ENCODE measurements around the gene P2RY11. TPM values are rescaled to one million over a fixed set of nuclear protein-coding genes. Genes with fewer than 3 reads are reported as not detected.

The P2RY11 gene
- total RNA-seq, 2 donors from 2014 or later = 2.9 to 3.6 TPM

GRCh38 chr19:10095948-10096614 is 15.4 kb upstream of the P2RY11 start:
- Histone ChIP-seq H3K27me3 (no peaks in the 10 kb centered on the region), H3K9me3 (no peaks in the 10 kb centered on the region), H3K4me1 (peaks cover 20% of the 10 kb centered on the region), H3K36me3 (replicated peaks in 1 of 2; ENCODE audit: insufficient read depth in 1 of 2, low read depth in 2 of 2) (no peaks in the 10 kb centered on the region), H3K27ac (peak overlapping the region; percentile 18 to 82 (median 74)), H3K4me3 (no peak overlapping the region)
- intact Hi-C loops (cut with DNase I) = no loop called here
- WGBS, 2 donors = 3 to 33% methylated on average over 1 to 96 of the region's 97 CpGs
- DNase-seq (peak; percentile 87 to 93 (median 92)), ATAC-seq (peak; percentile 95)
- TF ChIP-seq POLR2A (IDR thresholded peaks at IDR 0.05) (peak in 2 of 3 donors; percentile 83 to 86), CTCF (IDR thresholded peaks at IDR 0.05) (peak in 2 of 7 experiments; percentile 17 to 29)

DNA sequence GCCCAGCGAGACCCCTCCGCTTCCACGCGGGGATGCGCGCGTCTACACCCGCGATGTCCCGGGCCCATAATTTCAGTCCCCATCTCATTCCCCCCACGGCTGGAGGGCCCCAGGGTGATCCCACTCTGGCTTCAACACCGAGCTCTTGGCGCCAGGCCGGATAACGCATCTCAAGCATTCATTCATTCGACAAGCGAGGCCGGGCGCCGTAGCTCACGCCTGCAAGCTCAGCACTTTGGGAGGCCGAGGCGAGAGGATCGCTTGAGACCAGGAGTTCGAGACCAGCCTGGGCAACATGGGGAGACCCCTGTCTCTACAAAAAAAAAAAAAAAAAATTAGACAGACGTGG is 14.9 kb upstream of the P2RY11 start:
- Histone ChIP-seq H3K4me1 (peaks cover 20% of the 10 kb centered on the region), H3K4me3 (no peak overlapping the region), H3K36me3 (replicated peaks in 1 of 2; ENCODE audit: insufficient read depth in 1 of 2, low read depth in 2 of 2) (no peaks in the 10 kb centered on the region), H3K9me3 (no peaks in the 10 kb centered on the region), H3K27me3 (no peaks in the 10 kb centered on the region), H3K27ac (peak overlapping the region in 2 of 4 donors; percentile 81 to 82)
- ATAC-seq (no peak), DNase-seq (peak in 1 of 4 donors; percentile 47)
- intact Hi-C loops (cut with DNase I) = no loop called here
- no peak for TF ChIP-seq POLR2A (IDR thresholded peaks at IDR 0.05)
- TF ChIP-seq CTCF (IDR thresholded peaks at IDR 0.05) = no peak
- WGBS, 2 donors = 25 to 46% methylated on average over 11 to 26 of the region's 26 CpGs

DNA sequence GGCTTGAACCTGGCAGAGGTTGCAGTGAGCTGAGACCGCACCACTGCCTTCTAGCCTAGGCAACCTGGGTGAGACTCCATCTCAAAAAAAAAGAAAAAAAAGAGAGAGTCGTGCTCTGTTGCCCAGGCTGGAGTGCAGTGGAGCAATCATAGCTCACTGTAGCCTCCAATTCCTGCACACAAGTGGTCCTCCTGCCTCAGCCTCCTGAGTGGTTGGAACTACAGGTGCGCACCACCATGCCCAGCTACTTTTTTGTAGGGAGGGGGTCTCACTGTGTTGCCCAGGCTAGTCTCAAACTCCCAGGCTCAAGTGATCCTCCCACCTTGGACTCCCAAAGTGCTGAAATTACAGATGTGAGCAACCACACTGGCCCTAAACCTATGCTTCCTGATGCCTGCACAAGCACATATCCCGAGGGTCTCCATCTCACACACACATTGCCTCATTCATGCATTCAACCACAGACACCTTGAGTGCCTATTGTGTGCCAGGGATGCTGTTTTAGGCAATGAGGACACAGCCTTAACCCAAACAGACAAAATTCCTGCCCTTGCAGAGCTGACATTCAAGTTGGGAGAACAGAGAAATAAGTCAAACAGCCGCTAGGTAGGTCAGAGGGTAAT is 11.2 kb upstream of the P2RY11 start:
- 72 to 79% methylated on average over 4 to 5 of the region's 5 CpGs for WGBS, 2 donors
- no peak for DNase-seq
- Histone ChIP-seq H3K4me3 (no peak overlapping the region), H3K4me1 (peaks cover 13% of the 10 kb centered on the region), H3K27ac (no peak overlapping the region), H3K9me3 (no peaks in the 10 kb centered on the region), H3K36me3 (replicated peaks in 1 of 2; ENCODE audit: insufficient read depth in 1 of 2, low read depth in 2 of 2) (no peaks in the 10 kb centered on the region), H3K27me3 (no peaks in the 10 kb centered on the region)
- ATAC-seq = no peak
- TF ChIP-seq CTCF (IDR thresholded peaks at IDR 0.05) (no peak), POLR2A (IDR thresholded peaks at IDR 0.05) (no peak)
- intact Hi-C loops (cut with DNase I) = no loop called here

DNA sequence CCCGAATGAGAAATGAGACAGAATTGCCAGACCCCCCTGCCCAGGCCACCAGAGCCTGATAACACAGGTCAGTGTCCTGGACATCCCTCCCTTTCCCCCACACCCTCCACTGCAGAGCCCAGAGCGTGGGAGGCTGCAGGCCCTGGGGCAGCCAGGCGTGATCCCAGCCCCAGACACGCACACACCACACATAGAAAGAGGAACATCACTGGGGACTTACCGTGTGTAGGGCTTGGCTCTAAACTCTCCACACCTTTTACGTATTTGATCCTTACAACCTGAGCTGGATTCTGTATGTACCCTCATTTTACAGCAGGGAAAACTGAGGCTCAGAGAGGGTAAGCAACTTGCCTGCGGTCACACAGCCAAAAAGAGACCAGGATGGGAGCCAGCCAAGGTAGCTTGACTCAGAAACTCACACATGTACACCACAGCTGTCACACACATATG is 8.7 kb upstream of the P2RY11 start:
- 69 to 90% methylated on average over 6 to 7 of the region's 7 CpGs for WGBS, 2 donors

More for the DNA sequence above, 8.7 kb upstream of the P2RY11 start:
- peaks cover 20% of the 10 kb centered on the region for H3K4me1 ChIP-seq
- ATAC-seq = no peak
- H3K36me3 ChIP-seq (replicated peaks in 1 of 2; ENCODE audit: insufficient read depth in 1 of 2, low read depth in 2 of 2) = peaks cover 4 to 5% of the 10 kb centered on the region in 2 donors
- H3K4me3 ChIP-seq = no peak overlapping the region
- no peak overlapping the region for H3K27ac ChIP-seq
- no peak for DNase-seq
- no peaks in the 10 kb centered on the region for H3K27me3 ChIP-seq
- no peaks in the 10 kb centered on the region for H3K9me3 ChIP-seq
- no peak for TF ChIP-seq POLR2A (IDR thresholded peaks at IDR 0.05)
- no peak for TF ChIP-seq CTCF (IDR thresholded peaks at IDR 0.05)
- intact Hi-C loops (cut with DNase I) = no loop called here

All from body of pancreas (tissue), 4 donors.